GM12878 (cell line): Measurements from ENCODE around the gene MRPS18A.

Experiments
- CEBPB ChIP-seq, 2 experiments: fragments of 150-350 bp in 1 of 2; IDR thresholded peaks; 2 replicates each; pipeline ENCODE4 v1.6.1; 2012 to 2014; ENCODE audit warnings: low read depth in 2 of 2, low read length in 2 of 2, borderline replicate concordance in 1 of 2, inconsistent platforms in 1 of 2
- CTCF ChIP-seq, 3 experiments: IDR thresholded peaks in 2 of 3; conservative IDR thresholded peaks in 1 of 3; 2 replicates each; pipeline ENCODE4 v1.5.1; 2011; ENCODE audit warnings: low read depth in 3 of 3, low read length in 3 of 3, mild to moderate bottlenecking in 3 of 3, control low read depth in 2 of 3, moderate library complexity in 2 of 3, inconsistent platforms in 1 of 3, mixed read lengths in 1 of 3; ENCODE audit not compliant: control insufficient read depth in 2 of 3, insufficient read depth in 1 of 3; ENCODE audit errors: extremely low read depth in 1 of 3
- NR2C2 ChIP-seq: IDR thresholded peaks from 2 replicates; pipeline ENCODE4 v1.6.1; 2011; ENCODE audit warnings: borderline replicate concordance, low read depth; ENCODE audit not compliant: control insufficient read depth, insufficient read length
- PBX3 ChIP-seq: IDR thresholded peaks from 2 replicates; pipeline ENCODE4 v1.6.1; 2011; ENCODE audit warnings: mild to moderate bottlenecking, low read depth, low read length, moderate library complexity; ENCODE audit not compliant: insufficient replicate concordance
- POLR2A ChIP-seq: IDR thresholded peaks from 2 replicates; pipeline ENCODE4 v1.6.1; 2011; ENCODE audit warnings: low read depth, mild to moderate bottlenecking, low read length
- REST ChIP-seq: IDR thresholded peaks from 2 replicates; pipeline ENCODE4 v1.6.1; 2012; ENCODE audit warnings: mild to moderate bottlenecking, low read depth, low read length
- SUZ12 ChIP-seq: fragments of 200-600 bp; sonication (generic); IDR thresholded peaks from one replicate; pipeline ENCODE4 v1.6.1; 2018; ENCODE audit warnings: antibody characterized with exemption, mild to moderate bottlenecking; ENCODE audit not compliant: unreplicated experiment
- TCF12 ChIP-seq: IDR thresholded peaks from 2 replicates; pipeline ENCODE4 v1.6.1; 2011; ENCODE audit warnings: low read depth, mild to moderate bottlenecking, low read length
- YY1 ChIP-seq: IDR thresholded peaks from 2 replicates; pipeline ENCODE4 v1.6.1; 2011; ENCODE audit warnings: low read depth, mild to moderate bottlenecking, low read length
- ZSCAN29 ChIP-seq: fragments of 450-650 bp; IDR thresholded peaks from 2 replicates; pipeline ENCODE4 v1.6.1; 2017; ENCODE audit warnings: mild to moderate bottlenecking, moderate library complexity
- TF ChIP-seq, protein P1 (sequence below): IDR thresholded peaks from 2 replicates; pipeline ENCODE4 v1.6.1; 2012; ENCODE audit warnings: low read length, inconsistent platforms
- TF ChIP-seq, protein P2 (sequence below): IDR thresholded peaks from 2 replicates; pipeline ENCODE4 v1.6.1; 2011; ENCODE audit warnings: borderline replicate concordance, low read depth, mild to moderate bottlenecking, moderate library complexity, mixed read lengths, low read length; ENCODE audit not compliant: insufficient read depth; ENCODE audit errors: extremely low read length
- TF ChIP-seq, protein P3 (sequence below): fragments of 450-650 bp; IDR thresholded peaks from 2 replicates; pipeline ENCODE4 v1.6.1; 2016; ENCODE audit warnings: mild to moderate bottlenecking, moderate library complexity, borderline replicate concordance

DNA sequence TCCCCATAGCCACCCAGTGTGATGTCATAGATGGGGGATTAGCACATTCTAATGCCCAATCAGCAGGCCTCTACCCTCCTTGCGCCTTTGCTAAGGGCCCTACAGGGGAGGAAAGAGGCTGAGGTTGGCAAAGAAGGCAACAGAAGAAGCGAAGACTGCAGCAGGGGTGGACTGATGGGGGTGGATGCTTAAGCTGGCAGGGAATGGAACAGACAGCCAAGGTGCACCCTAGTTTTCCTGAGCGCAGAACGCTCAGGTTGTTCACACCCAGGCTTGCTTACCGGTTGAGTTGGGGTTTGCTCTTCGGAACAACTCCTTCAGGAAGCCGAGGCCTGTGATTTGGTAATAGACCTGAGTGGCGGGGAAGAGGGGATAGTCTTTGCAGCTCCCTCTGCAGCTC, 12.7 kb downstream of the MRPS18A start:
- TF ChIP-seq CTCF (IDR thresholded peaks at IDR 0.05 in 2 of 3, conservative IDR thresholded peaks at IDR 0.05 in 1 of 3; ENCODE audit: control insufficient read depth in 2 of 3, extremely low read depth in 1 of 3, insufficient read depth in 1 of 3, low read depth in 3 of 3, low read length in 3 of 3) (no peak), PBX3 (no peak), SUZ12 (no peak), NR2C2 (no peak), YY1 (no peak), REST (no peak), CEBPB (IDR thresholded peaks at IDR 0.05; ENCODE audit: borderline replicate concordance in 1 of 2, low read depth in 2 of 2, low read length in 2 of 2) (no peak), POLR2A (no peak), ZSCAN29 (no peak), TCF12 (no peak)
- TF ChIP-seq, protein P1, sequence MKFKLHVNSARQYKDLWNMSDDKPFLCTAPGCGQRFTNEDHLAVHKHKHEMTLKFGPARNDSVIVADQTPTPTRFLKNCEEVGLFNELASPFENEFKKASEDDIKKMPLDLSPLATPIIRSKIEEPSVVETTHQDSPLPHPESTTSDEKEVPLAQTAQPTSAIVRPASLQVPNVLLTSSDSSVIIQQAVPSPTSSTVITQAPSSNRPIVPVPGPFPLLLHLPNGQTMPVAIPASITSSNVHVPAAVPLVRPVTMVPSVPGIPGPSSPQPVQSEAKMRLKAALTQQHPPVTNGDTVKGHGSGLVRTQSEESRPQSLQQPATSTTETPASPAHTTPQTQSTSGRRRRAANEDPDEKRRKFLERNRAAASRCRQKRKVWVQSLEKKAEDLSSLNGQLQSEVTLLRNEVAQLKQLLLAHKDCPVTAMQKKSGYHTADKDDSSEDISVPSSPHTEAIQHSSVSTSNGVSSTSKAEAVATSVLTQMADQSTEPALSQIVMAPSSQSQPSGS = no peak
- TF ChIP-seq, protein P2, sequence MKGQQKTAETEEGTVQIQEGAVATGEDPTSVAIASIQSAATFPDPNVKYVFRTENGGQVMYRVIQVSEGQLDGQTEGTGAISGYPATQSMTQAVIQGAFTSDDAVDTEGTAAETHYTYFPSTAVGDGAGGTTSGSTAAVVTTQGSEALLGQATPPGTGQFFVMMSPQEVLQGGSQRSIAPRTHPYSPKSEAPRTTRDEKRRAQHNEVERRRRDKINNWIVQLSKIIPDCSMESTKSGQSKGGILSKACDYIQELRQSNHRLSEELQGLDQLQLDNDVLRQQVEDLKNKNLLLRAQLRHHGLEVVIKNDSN = no peak
- TF ChIP-seq, protein P3, sequence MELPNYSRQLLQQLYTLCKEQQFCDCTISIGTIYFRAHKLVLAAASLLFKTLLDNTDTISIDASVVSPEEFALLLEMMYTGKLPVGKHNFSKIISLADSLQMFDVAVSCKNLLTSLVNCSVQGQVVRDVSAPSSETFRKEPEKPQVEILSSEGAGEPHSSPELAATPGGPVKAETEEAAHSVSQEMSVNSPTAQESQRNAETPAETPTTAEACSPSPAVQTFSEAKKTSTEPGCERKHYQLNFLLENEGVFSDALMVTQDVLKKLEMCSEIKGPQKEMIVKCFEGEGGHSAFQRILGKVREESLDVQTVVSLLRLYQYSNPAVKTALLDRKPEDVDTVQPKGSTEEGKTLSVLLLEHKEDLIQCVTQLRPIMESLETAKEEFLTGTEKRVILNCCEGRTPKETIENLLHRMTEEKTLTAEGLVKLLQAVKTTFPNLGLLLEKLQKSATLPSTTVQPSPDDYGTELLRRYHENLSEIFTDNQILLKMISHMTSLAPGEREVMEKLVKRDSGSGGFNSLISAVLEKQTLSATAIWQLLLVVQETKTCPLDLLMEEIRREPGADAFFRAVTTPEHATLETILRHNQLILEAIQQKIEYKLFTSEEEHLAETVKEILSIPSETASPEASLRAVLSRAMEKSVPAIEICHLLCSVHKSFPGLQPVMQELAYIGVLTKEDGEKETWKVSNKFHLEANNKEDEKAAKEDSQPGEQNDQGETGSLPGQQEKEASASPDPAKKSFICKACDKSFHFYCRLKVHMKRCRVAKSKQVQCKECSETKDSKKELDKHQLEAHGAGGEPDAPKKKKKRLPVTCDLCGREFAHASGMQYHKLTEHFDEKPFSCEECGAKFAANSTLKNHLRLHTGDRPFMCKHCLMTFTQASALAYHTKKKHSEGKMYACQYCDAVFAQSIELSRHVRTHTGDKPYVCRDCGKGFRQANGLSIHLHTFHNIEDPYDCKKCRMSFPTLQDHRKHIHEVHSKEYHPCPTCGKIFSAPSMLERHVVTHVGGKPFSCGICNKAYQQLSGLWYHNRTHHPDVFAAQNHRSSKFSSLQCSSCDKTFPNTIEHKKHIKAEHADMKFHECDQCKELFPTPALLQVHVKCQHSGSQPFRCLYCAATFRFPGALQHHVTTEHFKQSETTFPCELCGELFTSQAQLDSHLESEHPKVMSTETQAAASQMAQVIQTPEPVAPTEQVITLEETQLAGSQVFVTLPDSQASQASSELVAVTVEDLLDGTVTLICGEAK = no peak
